GM18951 (cell line): ENCODE results near the gene PTPN2.

ENCODE experiments used
- POLR2A ChIP-seq: IDR thresholded peaks from 4 replicates; pipeline ENCODE4 v1.6.1; 2011; ENCODE audit warnings: mild to moderate bottlenecking; ENCODE audit not compliant: insufficient read length, insufficient read depth; ENCODE audit errors: extremely low read depth
- in situ Hi-C: fragments of 300-500 bp; cut with MboI; formaldehyde crosslinking; loops from one replicate; pipeline ENCODE4 v1.12.0; 2022; ENCODE audit warnings: low sequenced_read_pairs, mixed read lengths, inconsistent platforms; ENCODE audit not compliant: unreplicated experiment

PTPN2 gene

DNA sequence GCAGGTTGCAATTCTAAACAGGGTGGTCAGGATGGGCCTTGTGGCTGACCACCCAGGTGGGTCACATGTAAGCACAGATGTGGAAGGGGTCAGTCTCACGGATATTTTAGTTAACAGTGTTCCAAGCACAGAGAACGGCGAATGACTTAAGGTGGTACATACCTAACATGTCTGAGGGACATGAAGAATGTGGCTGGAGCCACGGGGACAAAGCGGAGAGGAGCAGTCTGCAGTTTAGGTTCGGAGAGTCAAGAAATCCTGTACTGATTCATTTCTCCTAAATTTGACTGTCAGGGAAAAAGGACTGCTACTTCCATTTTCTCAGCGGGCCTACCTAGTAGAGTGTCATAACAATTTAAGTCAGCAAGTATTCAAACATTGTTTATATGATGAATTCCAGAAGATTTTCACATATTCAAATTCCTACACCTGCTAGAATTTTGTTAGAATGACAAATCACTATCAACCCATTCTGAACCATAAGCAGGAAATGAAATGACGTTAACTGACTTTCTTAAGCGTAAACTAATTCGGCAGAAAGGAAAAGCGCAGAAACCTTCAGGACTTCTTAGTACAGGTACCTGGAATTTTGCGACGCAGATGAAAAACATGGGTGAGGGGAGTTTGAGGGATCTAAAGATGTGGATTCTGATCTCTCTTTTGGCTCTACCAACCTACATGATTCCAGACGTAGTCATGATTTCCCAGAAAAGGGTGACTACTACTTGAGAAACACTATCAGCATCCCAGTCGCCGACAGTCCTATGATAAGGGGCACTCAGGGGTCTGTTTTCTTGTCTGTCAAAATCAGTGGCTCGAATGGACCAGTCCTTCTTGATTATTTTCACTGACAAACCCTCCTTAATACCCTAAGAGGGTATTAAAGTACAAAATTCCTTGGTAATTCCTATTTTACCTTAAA, 41.3 kb downstream of the PTPN2 start:
- in situ Hi-C loops = no loop called here
- TF ChIP-seq POLR2A = no peak

- in situ Hi-C loops = no loop called here
- no peak for TF ChIP-seq POLR2A
Observed at GRCh38 chr18:12841070-12841469, 43.0 kb downstream of the PTPN2 start.

DNA sequence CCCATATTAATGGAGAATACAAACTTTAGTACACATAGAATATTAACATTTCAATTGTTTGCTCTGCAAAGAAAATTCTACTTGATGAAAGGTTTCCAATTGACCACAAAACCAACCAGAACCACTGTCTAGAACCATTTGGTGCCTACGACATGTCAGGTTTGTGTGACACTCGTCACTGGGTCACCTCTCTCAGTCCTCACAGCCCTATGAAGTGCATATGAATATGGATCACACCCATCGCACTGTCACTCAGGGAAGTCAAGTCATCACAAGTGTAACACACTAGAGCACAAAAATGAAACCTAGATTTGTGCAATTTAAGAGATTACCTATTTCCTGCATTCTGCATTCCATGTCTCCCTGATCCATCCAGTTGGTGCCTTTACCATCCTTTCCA, 43.7 kb downstream of the PTPN2 start:
- no peak for TF ChIP-seq POLR2A
- in situ Hi-C loops = no loop called here

GRCh38 chr18:12839526-12840196, 44.4 kb downstream of the PTPN2 start:
- no peak for TF ChIP-seq POLR2A
- in situ Hi-C loops = no loop called here

DNA sequence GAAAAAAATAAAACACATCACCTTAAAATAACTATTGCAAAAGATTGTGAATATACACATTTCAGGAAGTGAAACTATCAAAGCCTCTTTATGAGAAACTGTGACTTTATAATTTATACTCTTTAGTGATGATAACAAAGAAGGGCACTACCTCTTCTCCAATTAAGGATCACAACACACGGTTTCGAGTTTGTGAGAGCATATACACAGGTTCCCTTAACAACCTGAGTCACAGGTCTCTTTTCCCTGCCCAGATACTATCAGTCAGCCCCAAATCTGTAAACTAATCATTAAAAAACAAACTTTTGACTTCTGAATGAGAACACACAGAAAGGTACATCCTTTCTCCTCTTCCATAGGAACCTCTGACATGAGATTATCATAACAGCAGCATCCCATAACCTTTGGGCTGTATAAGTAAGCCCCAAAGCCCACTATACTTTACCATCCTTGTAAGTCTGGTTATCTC, 44.9 kb downstream of the PTPN2 start:
- in situ Hi-C loops = no loop called here
- TF ChIP-seq POLR2A = no peak

DNA sequence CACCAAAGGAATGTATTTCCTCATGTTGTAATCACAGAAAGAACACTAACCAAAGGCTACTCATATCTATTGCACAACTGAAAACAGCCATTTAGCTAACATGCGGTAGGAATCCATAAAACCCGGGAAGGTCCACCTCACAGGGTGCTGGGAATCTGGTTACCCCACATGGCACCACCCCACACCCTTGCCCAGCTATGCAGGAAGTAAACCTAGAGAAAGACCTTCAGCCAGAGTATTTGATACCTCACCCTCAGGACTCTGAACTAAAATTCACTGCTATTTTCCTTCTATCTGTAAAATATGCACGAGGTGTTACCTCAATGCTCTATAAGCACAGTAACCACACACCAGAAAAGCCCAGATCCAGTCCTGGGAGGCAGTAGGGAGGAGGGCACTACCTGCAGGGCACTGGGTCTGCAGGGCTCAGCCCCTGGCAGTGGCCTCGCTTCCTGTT, 45.8 kb downstream of the PTPN2 start:
- in situ Hi-C loops = no loop called here

DNA sequence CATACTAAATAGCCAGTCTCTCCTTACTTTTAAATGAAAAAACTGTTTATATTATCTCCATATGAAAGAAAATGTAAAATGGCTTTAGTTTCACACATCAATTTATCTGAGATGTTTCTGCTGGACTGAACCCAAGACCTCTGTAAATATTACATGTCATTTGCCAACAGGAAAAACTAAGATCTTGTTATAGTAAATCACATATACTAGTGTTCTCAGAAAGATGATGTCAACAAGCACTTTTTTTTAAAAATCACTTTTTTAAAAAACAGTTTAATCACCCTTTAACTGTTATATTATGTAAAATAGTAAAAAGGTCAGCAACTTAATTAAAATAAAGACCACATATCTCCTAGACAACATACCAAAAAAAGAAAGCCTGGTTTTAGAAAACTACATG, 46.3 kb downstream of the PTPN2 start:
- in situ Hi-C loops = no loop called here
- no peak for TF ChIP-seq POLR2A

More for the DNA sequence above, 45.8 kb downstream of the PTPN2 start:
- TF ChIP-seq POLR2A = no peak

- in situ Hi-C loops = no loop called here
- TF ChIP-seq POLR2A = no peak
Observed at GRCh38 chr18:12836551-12836950, 47.5 kb downstream of the PTPN2 start.

DNA sequence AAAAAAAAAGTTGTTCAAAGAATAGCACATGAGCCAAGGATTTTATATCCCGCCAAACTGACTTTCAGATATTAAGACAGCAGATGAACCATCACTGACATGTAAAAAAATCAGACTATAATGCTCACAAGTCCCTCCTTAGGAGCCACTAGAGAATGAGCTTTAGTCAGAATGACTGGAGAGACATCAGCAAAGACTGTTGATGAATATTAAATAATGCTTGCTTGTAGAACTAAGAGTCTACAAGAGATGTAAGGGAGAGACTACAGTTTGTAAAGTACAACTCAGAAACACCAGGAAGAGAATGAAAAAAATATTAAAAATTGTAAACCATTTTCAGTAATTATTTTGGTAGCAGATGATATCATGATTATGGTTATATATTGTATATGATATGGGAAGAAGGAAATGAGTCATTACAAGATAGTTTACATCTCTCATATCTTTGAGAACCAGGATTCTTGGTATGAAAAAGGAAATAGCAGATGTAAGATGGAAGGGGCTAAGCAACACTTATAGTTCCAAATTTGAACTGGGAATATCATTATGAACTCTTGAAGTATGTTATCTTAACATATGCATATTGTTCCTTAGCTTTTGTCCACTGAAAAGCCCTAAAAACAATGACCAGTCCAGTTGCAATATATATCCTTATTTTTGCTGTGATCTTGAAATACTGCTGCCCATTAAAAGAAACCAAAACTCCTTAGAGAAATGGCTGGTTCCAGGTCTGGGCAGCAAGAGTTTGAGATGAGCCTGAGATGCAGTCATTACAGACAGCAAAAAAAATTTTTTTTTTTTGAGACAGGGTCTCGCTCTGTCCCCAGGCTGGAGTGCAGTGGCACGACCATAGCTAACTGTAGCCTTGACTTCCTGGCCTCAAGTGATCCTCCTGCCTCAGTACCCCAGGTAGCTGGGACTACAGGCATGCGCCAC, 55.7 kb downstream of the PTPN2 start:
- in situ Hi-C loops = no loop called here
- no peak for TF ChIP-seq POLR2A

GRCh38 chr18:12827588-12827987, 56.4 kb downstream of the PTPN2 start:
- no peak for TF ChIP-seq POLR2A

GRCh38 chr18:12825230-12825629, 58.8 kb downstream of the PTPN2 start:
- no peak for TF ChIP-seq POLR2A

More at GRCh38 chr18:12827588-12827987, 56.4 kb downstream of the PTPN2 start:
- in situ Hi-C loops = no loop called here

DNA sequence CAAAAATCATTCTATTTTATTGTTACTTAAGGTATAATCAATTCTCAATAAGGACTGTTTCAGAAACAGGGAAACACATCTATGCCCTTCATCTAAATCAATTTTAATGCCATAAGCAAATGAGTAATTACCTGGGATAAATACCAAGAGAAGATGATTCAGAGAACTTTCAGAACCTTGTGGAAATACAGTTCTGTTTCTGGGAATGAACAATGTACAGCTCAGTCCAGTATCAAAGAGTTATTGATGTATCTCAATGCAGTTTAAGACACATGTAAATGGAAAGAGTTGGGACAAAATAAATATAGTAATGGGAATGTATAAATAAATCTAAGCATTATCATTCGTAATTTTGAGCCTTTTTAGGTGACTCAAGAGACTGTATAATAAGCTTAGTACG, 60.1 kb downstream of the PTPN2 start:
- no peak for TF ChIP-seq POLR2A
- in situ Hi-C loops = no loop called here

More at GRCh38 chr18:12825230-12825629, 58.8 kb downstream of the PTPN2 start:
- in situ Hi-C loops = no loop called here

DNA sequence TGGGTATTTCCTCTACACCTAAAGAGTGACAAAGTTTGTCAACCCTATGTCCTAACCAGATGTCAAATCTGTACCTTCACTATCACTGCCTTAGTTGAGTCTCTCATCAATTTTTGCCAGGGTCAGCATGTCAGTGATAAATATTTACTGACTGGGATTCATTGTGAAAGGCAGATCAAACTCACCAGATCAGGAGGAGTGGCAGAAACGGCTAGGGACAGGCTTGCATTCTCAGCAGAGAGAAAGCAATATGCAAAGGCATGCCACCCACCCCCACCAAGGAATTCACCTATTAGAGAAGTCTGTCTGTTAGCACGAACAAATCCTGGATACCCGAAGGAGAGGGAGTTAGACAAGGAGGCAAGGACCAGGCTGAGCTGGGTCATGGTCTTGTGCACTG, 62.6 kb downstream of the PTPN2 start:
- in situ Hi-C loops = no loop called here
- no peak for TF ChIP-seq POLR2A

GRCh38 chr18:12820506-12820905, 63.5 kb downstream of the PTPN2 start:
- no peak for TF ChIP-seq POLR2A

More at GRCh38 chr18:12820506-12820905, 63.5 kb downstream of the PTPN2 start:
- in situ Hi-C loops = no loop called here
